MCF 10A (cell line): ENCODE results near the gene KIAA2012. TPM values are rescaled to one million over a fixed set of nuclear protein-coding genes. Genes with fewer than 3 reads are reported as not detected.

Experiments
- BruUV-seq: library from RNA; stranded (reverse); fragments of 400-500 nt; replicated peaks from 2 replicates; lab custom pipeline; 2021; lab: Mats Ljungman, UMichigan
- CTCF ChIA-PET: fragments of 300-600 bp; sonication (Branson Sonifier 250); formaldehyde crosslinking; extraction: SDS; loops from one replicate; lab custom pipeline; 2021; ENCODE audit warnings: antibody characterized with exemption, inconsistent platforms; lab: Yijun Ruan, JAX
- POLR2A ChIA-PET: fragments of 300-600, 350-650 bp; sonication (Branson Sonifier 250); formaldehyde crosslinking; extraction: SDS; loops from one replicate; lab custom pipeline; 2020; ENCODE audit warnings: antibody characterized with exemption, inconsistent platforms; lab: Yijun Ruan, JAX
- DNase-seq: peaks from one replicate; pipeline ENCODE4 v3.0.0-alpha.2; 2018; ENCODE audit not compliant: unreplicated experiment
- H3K27ac Mint-ChIP-seq: one replicate; pipeline ENCODE4 v1.8.0; 2022; ENCODE audit warnings: mild to moderate bottlenecking, low read depth, mixed read lengths; ENCODE audit not compliant: unreplicated experiment
- H3K27me3 Mint-ChIP-seq: one replicate; pipeline ENCODE4 v1.8.0; 2022; ENCODE audit warnings: mixed read lengths; ENCODE audit not compliant: insufficient read depth, unreplicated experiment
- H3K36me3 Mint-ChIP-seq: one replicate; pipeline ENCODE4 v1.8.0; 2022; ENCODE audit warnings: mild to moderate bottlenecking, moderate library complexity, mixed read lengths; ENCODE audit not compliant: insufficient read depth, unreplicated experiment
- H3K4me1 Mint-ChIP-seq: one replicate; pipeline ENCODE4 v1.8.0; 2022; ENCODE audit warnings: mixed read lengths; ENCODE audit not compliant: insufficient read depth, unreplicated experiment
- H3K4me3 Mint-ChIP-seq: one replicate; pipeline ENCODE4 v1.8.0; 2022; ENCODE audit warnings: mild to moderate bottlenecking, moderate library complexity, mixed read lengths; ENCODE audit not compliant: unreplicated experiment
- H3K9me3 Mint-ChIP-seq: one replicate; pipeline ENCODE4 v1.8.0; 2022; ENCODE audit warnings: mixed read lengths; ENCODE audit not compliant: unreplicated experiment
- CTCF ChIP-seq: fragments of 200-600 bp; IDR thresholded peaks from one replicate; pipeline ENCODE4 v1.8.0; 2022; ENCODE audit warnings: antibody characterized with exemption, mild to moderate bottlenecking; ENCODE audit not compliant: unreplicated experiment
- intact Hi-C: fragments of 100-400 bp; cut with micrococcal nuclease; formaldehyde crosslinking; loops from 2 replicates; pipeline ENCODE4 v1.14.1; 2022
- total RNA-seq: library from RNA; stranded (reverse); gene quantifications from 2 replicates; pipeline ENCODE4 v1.2.3, GENCODE V29; 2022

KIAA2012 gene
- total RNA-seq, 1 experiment from 2014 or later = not detected

- POLR2A ChIA-PET = no interaction called here
- Mint-ChIP-seq H3K36me3 (no peaks in the 10 kb centered on the region), H3K4me3 (no peak overlapping the region), H3K4me1 (no peaks in the 10 kb centered on the region), H3K9me3 (no peaks in the 10 kb centered on the region), H3K27ac (no peak overlapping the region), H3K27me3 (peaks cover 18% of the 10 kb centered on the region)
- no peak for TF ChIP-seq CTCF
- no TSS peak for BruUV-seq
- DNase-seq = no peak
- intact Hi-C loops = no loop called here
- CTCF ChIA-PET = interaction anchor here (1.0 kb wide), 1 partner anchor 10 kb away, joined by 3 read pairs; no protein-coding TSS in a partner anchor
Observed at GRCh38 chr2:202121532-202122162, 48.6 kb downstream of the KIAA2012 start.

DNA sequence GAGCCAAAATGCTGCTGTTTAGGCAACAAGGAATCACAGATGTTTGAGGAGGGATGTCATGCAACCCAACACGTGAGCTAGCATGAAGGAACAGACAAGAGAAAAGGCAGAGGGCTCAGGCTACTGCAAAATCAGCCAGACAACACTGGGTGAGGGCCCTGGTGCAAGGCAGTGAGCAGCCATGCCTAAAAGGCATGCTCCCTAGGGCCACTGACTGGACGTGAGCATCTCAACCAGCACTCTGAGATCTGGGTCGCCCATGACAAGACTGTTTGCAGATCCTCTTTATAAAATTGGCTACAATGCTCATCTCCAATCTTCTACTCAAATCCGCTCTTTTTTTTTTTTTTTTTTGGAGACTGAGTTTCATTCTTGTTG, 49.1 kb downstream of the KIAA2012 start:
- intact Hi-C loops = no loop called here
- no peaks in the 10 kb centered on the region for H3K9me3 Mint-ChIP-seq
- H3K27ac Mint-ChIP-seq = no peak overlapping the region
- no TSS peak for BruUV-seq
- ChIA-PET POLR2A (no interaction called here), CTCF (no interaction called here)
- H3K4me3 Mint-ChIP-seq = no peak overlapping the region
- TF ChIP-seq CTCF = no peak
- H3K36me3 Mint-ChIP-seq = no peaks in the 10 kb centered on the region
- H3K27me3 Mint-ChIP-seq = peaks cover 13% of the 10 kb centered on the region
- no peaks in the 10 kb centered on the region for H3K4me1 Mint-ChIP-seq
- DNase-seq = no peak

DNA sequence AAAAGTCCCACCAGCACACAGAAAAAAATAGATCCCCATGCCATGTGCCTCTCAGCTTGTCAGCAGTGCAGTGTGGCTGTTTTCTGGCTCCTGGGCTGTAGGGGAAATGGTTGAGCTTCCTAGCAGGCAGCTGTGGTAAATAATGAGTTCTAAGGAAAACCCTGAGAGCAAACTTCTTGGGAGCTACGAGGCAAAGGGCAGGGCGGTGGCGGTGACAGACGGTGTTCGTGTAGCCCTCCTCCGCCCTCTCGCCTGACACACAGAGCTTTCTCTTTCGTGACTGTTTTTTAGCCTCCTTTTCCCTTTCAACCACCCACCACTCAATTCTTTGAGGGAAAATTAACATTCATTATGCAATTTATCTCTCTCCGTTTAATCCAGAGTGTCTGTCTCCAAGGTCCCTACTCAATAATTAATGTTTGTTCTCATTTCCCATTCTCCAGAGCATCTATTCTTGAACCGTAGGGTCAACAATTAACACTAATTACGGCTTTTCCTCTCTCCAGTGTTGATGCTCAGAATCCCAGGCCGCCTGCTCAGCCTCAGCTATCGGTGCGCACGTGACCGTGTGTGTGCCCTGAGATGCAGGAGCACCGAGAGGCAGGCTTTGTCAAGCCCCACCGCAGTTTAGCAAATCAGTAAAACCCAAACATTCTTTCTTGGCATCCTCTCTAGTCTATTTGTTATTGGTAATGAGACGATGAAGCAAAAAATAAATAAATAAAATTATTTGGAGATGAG, 50.1 kb downstream of the KIAA2012 start:
- Mint-ChIP-seq H3K36me3 (no peaks in the 10 kb centered on the region), H3K9me3 (no peaks in the 10 kb centered on the region), H3K4me3 (no peak overlapping the region), H3K4me1 (no peaks in the 10 kb centered on the region), H3K27me3 (peaks cover 11% of the 10 kb centered on the region), H3K27ac (no peak overlapping the region)
- ChIA-PET POLR2A (no interaction called here), CTCF (no interaction called here)
- BruUV-seq = no TSS peak
- DNase-seq = no peak
- TF ChIP-seq CTCF = no peak
- intact Hi-C loops = no loop called here

GRCh38 chr2:202124286-202124685, 51.2 kb downstream of the KIAA2012 start:
- POLR2A ChIA-PET = no interaction called here
- Mint-ChIP-seq H3K9me3 (no peaks in the 10 kb centered on the region), H3K27ac (no peak overlapping the region), H3K4me1 (no peaks in the 10 kb centered on the region), H3K4me3 (no peak overlapping the region), H3K27me3 (peaks cover 11% of the 10 kb centered on the region), H3K36me3 (no peaks in the 10 kb centered on the region)
- CTCF ChIA-PET = no interaction called here
- intact Hi-C loops = no loop called here
- DNase-seq = no peak
- BruUV-seq = no TSS peak
- TF ChIP-seq CTCF = no peak
